Esophagus (tissue), 2 donors: ENCODE results near the gene VIT. TPM values are rescaled to one million over a fixed set of nuclear protein-coding genes. Genes with fewer than 3 reads are reported as not detected.

Source experiments
- H3K27ac ChIP-seq, 2 donors: one replicate each; pipeline ENCODE4 v1.5.1; 2013; ENCODE audit warnings: low read depth in 2 of 2, mild to moderate bottlenecking in 2 of 2, inconsistent platforms in 1 of 2, low read length in 1 of 2, moderate library complexity in 1 of 2
- H3K27me3 ChIP-seq, 2 donors: one replicate each; pipeline ENCODE4 v1.6.1; 2013; ENCODE audit warnings: low read length in 2 of 2, control low read depth in 1 of 2, mild to moderate bottlenecking in 1 of 2; ENCODE audit not compliant: insufficient read depth in 2 of 2, control insufficient read depth in 1 of 2
- H3K36me3 ChIP-seq, 2 donors: one replicate each; pipeline ENCODE4 v1.6.1; 2013; ENCODE audit warnings: low read length in 1 of 2; ENCODE audit not compliant: control insufficient read depth in 2 of 2, insufficient read depth in 2 of 2
- H3K4me1 ChIP-seq, 2 donors: one replicate each; pipeline ENCODE4 v1.6.1; 2013; ENCODE audit warnings: low read length in 1 of 2; ENCODE audit not compliant: control insufficient read depth in 2 of 2, insufficient read depth in 2 of 2
- H3K4me3 ChIP-seq, 2 donors: one replicate each; pipeline ENCODE4 v1.5.1; 2013; ENCODE audit warnings: low read length in 2 of 2, mild to moderate bottlenecking in 2 of 2, low read depth in 1 of 2, moderate library complexity in 1 of 2
- H3K9me3 ChIP-seq, 2 donors: one replicate each; pipeline ENCODE4 v1.6.1; 2013; ENCODE audit warnings: mild to moderate bottlenecking in 2 of 2, low read depth in 1 of 2, low read length in 1 of 2, moderate library complexity in 1 of 2; ENCODE audit not compliant: control insufficient read depth in 2 of 2, insufficient read depth in 1 of 2
- WGBS, 2 donors: extraction: QIAGEN DNeasy Blood & Tissue Kit; methylation state at CpG; one replicate each; pipeline ENCODE4 v1.1.7; 2013; 5-methylcytosine and 5-hydroxymethylcytosine counted together
- polyA plus RNA-seq, 2 donors: library from polyadenylated mRNA; stranded (reverse); fragments of 200-250 nt; gene quantifications; one replicate each; pipeline ENCODE4 v1.2.3, GENCODE V29; 2013
- donor health status: healthy with polysubstance abuse.
- donor health status: Bipolar disorder and iron deficiency.

Gene VIT
- polyA plus RNA-seq, 2 donors, result 2.8 to 4.0 TPM

GRCh38 chr2:36693825-36694224 is 2.7 kb upstream of the VIT start:
- no peak overlapping the region for H3K4me3 ChIP-seq
- 94 to 95% methylated on average over 7 of the region's 7 CpGs for WGBS, 2 donors

GRCh38 chr2:36695746-36696415 is 626 bp upstream of the VIT start:
- no peaks in the 10 kb centered on the region for H3K9me3 ChIP-seq
- H3K27ac ChIP-seq, result peak overlapping the region in 1 of 2 donors; percentile 4
- WGBS, 2 donors, result 31 to 48% methylated on average over 7 of the region's 7 CpGs
- no peak overlapping the region for H3K4me3 ChIP-seq
- H3K27me3 ChIP-seq, result no peaks in the 10 kb centered on the region
- H3K36me3 ChIP-seq, result no peaks in the 10 kb centered on the region
- no peaks in the 10 kb centered on the region for H3K4me1 ChIP-seq

More at GRCh38 chr2:36693825-36694224, 2.7 kb upstream of the VIT start:
- Histone ChIP-seq H3K27me3 (no peaks in the 10 kb centered on the region), H3K36me3 (no peaks in the 10 kb centered on the region), H3K4me1 (no peaks in the 10 kb centered on the region), H3K27ac (no peak overlapping the region), H3K9me3 (no peaks in the 10 kb centered on the region)

- Histone ChIP-seq H3K4me3 (peak overlapping the region in 1 of 2 donors; percentile 19), H3K27ac (peak overlapping the region in 1 of 2 donors; percentile 47), H3K9me3 (no peaks in the 10 kb centered on the region), H3K4me1 (no peaks in the 10 kb centered on the region), H3K36me3 (no peaks in the 10 kb centered on the region), H3K27me3 (no peaks in the 10 kb centered on the region)
- WGBS, 2 donors, result 27 to 30% methylated on average over 8 of the region's 8 CpGs
Observed at GRCh38 chr2:36697424-36698066, 1.0 kb downstream of the VIT start.

- H3K4me1 ChIP-seq, result no peaks in the 10 kb centered on the region
- no peaks in the 10 kb centered on the region for H3K27me3 ChIP-seq
- H3K4me3 ChIP-seq, result no peak overlapping the region
- H3K27ac ChIP-seq, result no peak overlapping the region
- WGBS, 2 donors, result 35 to 50% methylated on average over 1 of the region's 1 CpG
- no peaks in the 10 kb centered on the region for H3K9me3 ChIP-seq
- no peaks in the 10 kb centered on the region for H3K36me3 ChIP-seq
Observed at GRCh38 chr2:36698993-36699392, 2.5 kb downstream of the VIT start.

GRCh38 chr2:36700311-36700710 is 3.8 kb downstream of the VIT start:
- no peak overlapping the region for H3K27ac ChIP-seq
- H3K9me3 ChIP-seq, result no peaks in the 10 kb centered on the region
- no peaks in the 10 kb centered on the region for H3K36me3 ChIP-seq
- no peaks in the 10 kb centered on the region for H3K27me3 ChIP-seq
- 82 to 90% methylated on average over 4 of the region's 4 CpGs for WGBS, 2 donors
- no peak overlapping the region for H3K4me3 ChIP-seq
- no peaks in the 10 kb centered on the region for H3K4me1 ChIP-seq

GRCh38 chr2:36701391-36701795 is 4.9 kb downstream of the VIT start:
- H3K9me3 ChIP-seq, result no peaks in the 10 kb centered on the region
- H3K27ac ChIP-seq, result no peak overlapping the region
- no peaks in the 10 kb centered on the region for H3K36me3 ChIP-seq
- 48 to 54% methylated on average over 5 of the region's 5 CpGs for WGBS, 2 donors
- H3K27me3 ChIP-seq, result no peaks in the 10 kb centered on the region
- no peaks in the 10 kb centered on the region for H3K4me1 ChIP-seq
- H3K4me3 ChIP-seq, result no peak overlapping the region

GRCh38 chr2:36701918-36702317 is 5.4 kb downstream of the VIT start:
- no peaks in the 10 kb centered on the region for H3K36me3 ChIP-seq
- 35 to 43% methylated on average over 2 of the region's 2 CpGs for WGBS, 2 donors
- H3K27me3 ChIP-seq, result no peaks in the 10 kb centered on the region
- no peaks in the 10 kb centered on the region for H3K9me3 ChIP-seq
- H3K4me1 ChIP-seq, result no peaks in the 10 kb centered on the region
- H3K27ac ChIP-seq, result peak overlapping the region in 1 of 2 donors; percentile 16
- H3K4me3 ChIP-seq, result no peak overlapping the region

GRCh38 chr2:36702781-36703180 is 6.3 kb downstream of the VIT start:
- peaks cover 0 to 3% of the 10 kb centered on the region in 2 donors for H3K4me1 ChIP-seq
- no peaks in the 10 kb centered on the region for H3K9me3 ChIP-seq
- H3K27ac ChIP-seq, result peak overlapping the region in 1 of 2 donors; percentile 49
- no peak overlapping the region for H3K4me3 ChIP-seq
- 54 to 66% methylated on average over 3 of the region's 3 CpGs for WGBS, 2 donors
- H3K27me3 ChIP-seq, result no peaks in the 10 kb centered on the region
- H3K36me3 ChIP-seq, result no peaks in the 10 kb centered on the region

- no peaks in the 10 kb centered on the region for H3K36me3 ChIP-seq
- WGBS, 2 donors, result 42 to 60% methylated on average over 6 of the region's 6 CpGs
- peaks cover 2 to 3% of the 10 kb centered on the region in 2 donors for H3K4me1 ChIP-seq
- H3K27ac ChIP-seq, result peak overlapping the region in 1 of 2 donors; percentile 26
- no peak overlapping the region for H3K4me3 ChIP-seq
- H3K9me3 ChIP-seq, result no peaks in the 10 kb centered on the region
- no peaks in the 10 kb centered on the region for H3K27me3 ChIP-seq
Observed at GRCh38 chr2:36704475-36705150, 8.1 kb downstream of the VIT start.
